Adrenal gland (tissue), 5 donors: Measurements from ENCODE around the gene C2CD2L.

ENCODE experiments used
- CTCF ChIP-seq, 6 experiments: fragments of 450-650 bp in 4 of 6; fragments of 200-600 bp in 2 of 6; sonication (generic) in 1 of 6; IDR thresholded peaks; 1 replicate in 5 of 6; 2 replicates in 1 of 6; pipeline versions ENCODE4 v1.5.1 to v1.8.0; 2016 to 2021; ENCODE audit warnings: antibody characterized with exemption in 6 of 6, mild to moderate bottlenecking in 2 of 6, moderate library complexity in 1 of 6
- POLR2A ChIP-seq, 2 donors: fragments of 450-650 bp; IDR thresholded peaks; one replicate each; pipeline ENCODE4 v1.6.1; 2017; ENCODE audit warnings: antibody characterized with exemption in 2 of 2, mild to moderate bottlenecking in 2 of 2, moderate library complexity in 1 of 2
- donor health status: DM: no; HTN: no; CAD: no.

- no peak for TF ChIP-seq CTCF (IDR thresholded peaks at IDR 0.05)
- TF ChIP-seq POLR2A (IDR thresholded peaks at IDR 0.05): no peak
Observed at GRCh38 chr11:119112314-119113020, 5.3 kb downstream of the C2CD2L start.
